Measurements from ENCODE around the gene LINS1. TPM values are rescaled to one million over a fixed set of nuclear protein-coding genes. Genes with fewer than 3 reads are reported as not detected.

LINS1 gene
- total and polyA plus RNA-seq, 2 of the 8 experiments (the other 6 are each of a cell fraction or from before 2014, with no cell fraction given), result 4.2 to 8.1 TPM

GRCh38 chr15:100544946-100545345 lies 57.0 kb downstream of the LINS1 start (continued):
- TF ChIP-seq SIN3A (conservative IDR thresholded peaks at IDR 0.05 in 1 of 2, IDR thresholded peaks at IDR 0.05 in 1 of 2; ENCODE audit: low read depth in 1 of 2, low read length in 2 of 2) (no peak), NANOG (IDR thresholded peaks at IDR 0.05; ENCODE audit: insufficient read depth, low read depth, low read length, poor library complexity, severe bottlenecking) (no peak), GABPA (IDR thresholded peaks at IDR 0.05; ENCODE audit: borderline replicate concordance, insufficient read depth, low read length) (no peak), HDAC6 (IDR thresholded peaks at IDR 0.05; ENCODE audit: low read depth, low read length) (no peak), CBX5 (IDR thresholded peaks at IDR 0.05; ENCODE audit: low read depth, low read length) (no peak)

All from H1 (cell line).